MM.1S (cell line): Measurements from ENCODE around the gene SPTLC3.

ENCODE experiments used
- DNase-seq: peaks from one replicate; pipeline ENCODE4 v3.0.0-alpha.2; 2015
- H2AFZ ChIP-seq: fragments of 300-600 bp; sonication (generic); 2 replicates; pipeline ENCODE4 v1.6.0; 2016; ENCODE audit warnings: antibody characterized with exemption, low read length
- H3F3A ChIP-seq: fragments of 300-600 bp; sonication (generic); 2 replicates; pipeline ENCODE4 v1.6.1; 2016; ENCODE audit warnings: mild to moderate bottlenecking, antibody characterized with exemption, low read length, moderate library complexity, mixed read lengths; ENCODE audit not compliant: insufficient read depth
- H3K27ac ChIP-seq: fragments of 300-600 bp; sonication (generic); 2 replicates; pipeline ENCODE4 v1.5.1; 2016; ENCODE audit warnings: mild to moderate bottlenecking, low read length
- H3K27me3 ChIP-seq: fragments of 300-600 bp; sonication (generic); replicated peaks from 2 replicates; pipeline ENCODE4 v1.6.0; 2016; ENCODE audit warnings: low read length; ENCODE audit not compliant: insufficient read depth
- H3K36me3 ChIP-seq: fragments of 300-600 bp; sonication (generic); replicated peaks from 2 replicates; pipeline ENCODE4 v1.6.1; 2016; ENCODE audit warnings: mild to moderate bottlenecking, low read length, mixed read lengths; ENCODE audit not compliant: insufficient read depth
- H3K4me1 ChIP-seq: fragments of 300-600 bp; sonication (generic); 2 replicates; pipeline ENCODE4 v1.6.1; 2016; ENCODE audit warnings: low read length, mixed read lengths
- H3K4me2 ChIP-seq: fragments of 300-600 bp; sonication (generic); 2 replicates; pipeline ENCODE4 v1.6.0; 2016; ENCODE audit warnings: low read depth, low read length
- H3K4me3 ChIP-seq: fragments of 300-600 bp; sonication (generic); 2 replicates; pipeline ENCODE4 v1.5.1; 2016; ENCODE audit warnings: low read length, mixed read lengths
- H3K79me2 ChIP-seq: fragments of 300-600 bp; sonication (generic); 2 replicates; pipeline ENCODE4 v1.6.1; 2016; ENCODE audit warnings: mixed run types, low read length, mixed read lengths
- H3K9ac ChIP-seq: fragments of 300-600 bp; sonication (generic); 2 replicates; pipeline ENCODE4 v1.6.1; 2016; ENCODE audit warnings: low read length, mixed read lengths
- H3K9me2 ChIP-seq: fragments of 300-600 bp; sonication (generic); replicated peaks from 2 replicates; pipeline ENCODE4 v1.6.1; 2016; ENCODE audit warnings: mild to moderate bottlenecking, low read length, mixed read lengths; ENCODE audit not compliant: insufficient read depth
- H3K9me3 ChIP-seq: fragments of 300-600 bp; sonication (generic); replicated peaks from 2 replicates; pipeline ENCODE4 v1.6.1; 2016; ENCODE audit warnings: mild to moderate bottlenecking, low read length, mixed read lengths; ENCODE audit not compliant: insufficient read depth
- H4K20me1 ChIP-seq: fragments of 300-600 bp; sonication (generic); 2 replicates; pipeline ENCODE4 v1.6.1; 2016; ENCODE audit warnings: mild to moderate bottlenecking, low read length, moderate library complexity, mixed read lengths; ENCODE audit not compliant: insufficient read depth
- CTCF ChIP-seq: fragments of 300-600 bp; sonication (generic); IDR thresholded peaks from 2 replicates; pipeline ENCODE4 v1.5.1; 2016; ENCODE audit warnings: antibody characterized with exemption, low read length, mixed read lengths
- EZH2 ChIP-seq: fragments of 300-600 bp; sonication (generic); optimal IDR thresholded peaks from 2 replicates; pipeline ENCODE3; 2017; ENCODE audit warnings: low read depth, mild to moderate bottlenecking, antibody characterized with exemption, low read length, mixed read lengths
- EZH2phosphoT487 ChIP-seq: fragments of 300-600 bp; sonication (generic); IDR thresholded peaks from 2 replicates; pipeline ENCODE4 v1.6.1; 2018; ENCODE audit warnings: antibody characterized with exemption, low read length

SPTLC3 gene

GRCh38 chr20:13058666-13059389, 50.1 kb downstream of the SPTLC3 start:
- Histone ChIP-seq H3K4me2 (no peak overlapping the region), H3K9me3 (no peaks in the 10 kb centered on the region)
- TF ChIP-seq CTCF (no peak), EZH2 (no peak)

GRCh38 chr20:13059398-13060136, 50.8 kb downstream of the SPTLC3 start:
- H3K4me1 ChIP-seq, result no peaks in the 10 kb centered on the region
- no peak overlapping the region for H3K9ac ChIP-seq
- no peak overlapping the region for H3K4me2 ChIP-seq
- H3F3A ChIP-seq, result no peaks in the 10 kb centered on the region
- no peak overlapping the region for H3K27ac ChIP-seq
- no peaks in the 10 kb centered on the region for H3K79me2 ChIP-seq
- H3K9me2 ChIP-seq, result no peaks in the 10 kb centered on the region
- no peaks in the 10 kb centered on the region for H3K27me3 ChIP-seq
- H2AFZ ChIP-seq, result no peak overlapping the region
- no peak for TF ChIP-seq EZH2phosphoT487
- TF ChIP-seq EZH2, result no peak
- TF ChIP-seq CTCF, result no peak
- no peaks in the 10 kb centered on the region for H3K9me3 ChIP-seq
- H3K36me3 ChIP-seq, result no peaks in the 10 kb centered on the region
- DNase-seq, result no peak
- H4K20me1 ChIP-seq, result no peaks in the 10 kb centered on the region
- no peak overlapping the region for H3K4me3 ChIP-seq

More at GRCh38 chr20:13058666-13059389, 50.1 kb downstream of the SPTLC3 start:
- H2AFZ ChIP-seq, result no peak overlapping the region
- no peaks in the 10 kb centered on the region for H3F3A ChIP-seq
- no peak for DNase-seq
- no peaks in the 10 kb centered on the region for H3K4me1 ChIP-seq
- no peak overlapping the region for H3K27ac ChIP-seq
- no peaks in the 10 kb centered on the region for H3K36me3 ChIP-seq
- no peaks in the 10 kb centered on the region for H3K9me2 ChIP-seq
- H3K79me2 ChIP-seq, result no peaks in the 10 kb centered on the region
- H4K20me1 ChIP-seq, result no peaks in the 10 kb centered on the region
- H3K4me3 ChIP-seq, result no peak overlapping the region
- H3K9ac ChIP-seq, result no peak overlapping the region
- H3K27me3 ChIP-seq, result no peaks in the 10 kb centered on the region

- DNase-seq, result no peak
- Histone ChIP-seq H2AFZ (no peak overlapping the region), H4K20me1 (no peaks in the 10 kb centered on the region), H3K4me1 (no peaks in the 10 kb centered on the region), H3K4me2 (no peak overlapping the region), H3K4me3 (no peak overlapping the region), H3K79me2 (no peaks in the 10 kb centered on the region), H3K36me3 (no peaks in the 10 kb centered on the region), H3K27ac (no peak overlapping the region), H3F3A (no peaks in the 10 kb centered on the region), H3K9ac (no peak overlapping the region), H3K9me3 (no peaks in the 10 kb centered on the region), H3K27me3 (no peaks in the 10 kb centered on the region), H3K9me2 (no peaks in the 10 kb centered on the region)
- TF ChIP-seq CTCF (no peak), EZH2 (no peak), EZH2phosphoT487 (no peak)
Measured at GRCh38 chr20:13060327-13060726, 51.6 kb downstream of the SPTLC3 start.
